WTC11 (cell line): Measurements from ENCODE around the gene XPR1. TPM values are rescaled to one million over a fixed set of nuclear protein-coding genes. Genes with fewer than 3 reads are reported as not detected.

ENCODE experiments used
- ATAC-seq: fragments of 200-7000 bp; cut with Tn5 transposase; 2 replicates; pipeline ENCODE4 v1.10.0; 2021; ENCODE audit warnings: mild to moderate bottlenecking, moderate library complexity
- CTCF ChIA-PET: fragments of 300-600 bp; sonication (Branson Sonifier 250); formaldehyde crosslinking; loops from one replicate; lab custom pipeline; 2021; ENCODE audit warnings: antibody characterized with exemption; lab: Charles Lee
- POLR2A ChIA-PET: fragments of 350-600 bp; sonication (Branson Sonifier 250); formaldehyde crosslinking; loops from one replicate; lab custom pipeline; 2021; ENCODE audit warnings: antibody characterized with exemption; lab: Charles Lee
- DNase-seq: peaks from one replicate; pipeline ENCODE4 v3.0.0; 2021; ENCODE audit warnings: low spot score
- H3K27ac Mint-ChIP-seq: 2 replicates; pipeline ENCODE4 v1.8.0; 2021; ENCODE audit warnings: mixed read lengths
- H3K27me3 Mint-ChIP-seq: 2 replicates; pipeline ENCODE4 v1.8.0; 2021; ENCODE audit warnings: low read depth, mild to moderate bottlenecking, moderate library complexity, mixed read lengths
- H3K36me3 Mint-ChIP-seq: 2 replicates; pipeline ENCODE4 v1.8.0; 2021; ENCODE audit warnings: mixed read lengths
- H3K4me1 Mint-ChIP-seq: 2 replicates; pipeline ENCODE4 v1.8.0; 2022; ENCODE audit warnings: mixed read lengths
- H3K4me3 Mint-ChIP-seq: 2 replicates; pipeline ENCODE4 v1.8.0; 2021; ENCODE audit warnings: mild to moderate bottlenecking, moderate library complexity, mixed read lengths
- H3K9me3 Mint-ChIP-seq: 2 replicates; pipeline ENCODE4 v1.8.0; 2021; ENCODE audit warnings: mixed read lengths
- ELF4 ChIP-seq: sonication (generic); formaldehyde crosslinking; IDR thresholded peaks from 2 replicates; pipeline ENCODE4 v1.8.1; 2022; ENCODE audit warnings: low read depth, mild to moderate bottlenecking, moderate library complexity, missing genetic modification reagents
- EMX1 ChIP-seq: fragments of 250-450 bp; sonication (Bioruptor Pico); IDR thresholded peaks from 2 replicates; pipeline ENCODE4 v1.8.0; 2021; ENCODE audit warnings: mild to moderate bottlenecking
- ETV6 ChIP-seq: sonication (generic); formaldehyde crosslinking; IDR thresholded peaks from 2 replicates; pipeline ENCODE4 v1.8.1; 2022; ENCODE audit warnings: mild to moderate bottlenecking, missing genetic modification reagents
- FOXK1 ChIP-seq: sonication (generic); formaldehyde crosslinking; IDR thresholded peaks from 2 replicates; pipeline ENCODE4 v1.8.0; 2022; ENCODE audit warnings: mild to moderate bottlenecking, moderate library complexity, missing genetic modification reagents
- OVOL2 ChIP-seq: fragments of 250-450 bp; sonication (Bioruptor Pico); IDR thresholded peaks from 2 replicates; pipeline ENCODE4 v1.9.0; 2021; ENCODE audit warnings: mild to moderate bottlenecking, borderline replicate concordance
- PRRX2 ChIP-seq: fragments of 250-450 bp; sonication (Bioruptor Pico); IDR thresholded peaks from 2 replicates; pipeline ENCODE4 v1.8.0; 2021; ENCODE audit warnings: mild to moderate bottlenecking
- SOX15 ChIP-seq: fragments of 250-450 bp; sonication (Bioruptor Pico); IDR thresholded peaks from 2 replicates; pipeline ENCODE4 v1.9.0; 2021; ENCODE audit warnings: mild to moderate bottlenecking
- TP53 ChIP-seq: sonication (generic); formaldehyde crosslinking; IDR thresholded peaks from 2 replicates; pipeline ENCODE4 v1.8.1; 2023; ENCODE audit warnings: mild to moderate bottlenecking, missing genetic modification reagents
- total RNA-seq: library from RNA; stranded (reverse); gene quantifications from 3 replicates; pipeline ENCODE4 v1.2.3, GENCODE V29; 2021
- TF ChIP-seq, protein P1 (sequence below): sonication (generic); formaldehyde crosslinking; IDR thresholded peaks from 2 replicates; pipeline ENCODE4 v1.8.1; 2023; ENCODE audit warnings: mild to moderate bottlenecking, missing genetic modification reagents
- TF ChIP-seq, protein P2 (sequence below): sonication (generic); formaldehyde crosslinking; IDR thresholded peaks from 2 replicates; pipeline ENCODE4 v1.8.0; 2022; ENCODE audit warnings: mild to moderate bottlenecking, missing genetic modification reagents
- TF ChIP-seq, protein P3 (sequence below): fragments of 200-600 bp; IDR thresholded peaks from 2 replicates; pipeline ENCODE4 v1.8.0; 2022; ENCODE audit warnings: antibody characterized with exemption
- TF ChIP-seq, protein P4 (sequence below): sonication (generic); formaldehyde crosslinking; IDR thresholded peaks from 2 replicates; pipeline ENCODE4 v1.8.1; 2023; ENCODE audit warnings: mild to moderate bottlenecking, missing genetic modification reagents, borderline replicate concordance
- TF ChIP-seq, protein P5 (sequence below): fragments of 250-450 bp; sonication (Bioruptor Pico); IDR thresholded peaks from 2 replicates; pipeline ENCODE4 v1.9.0; 2021; ENCODE audit warnings: mild to moderate bottlenecking
- TF ChIP-seq, protein P6 (sequence below): fragments of 250-450 bp; sonication (Bioruptor Pico); IDR thresholded peaks from 2 replicates; pipeline ENCODE4 v1.8.0; 2021; ENCODE audit warnings: mild to moderate bottlenecking
- TF ChIP-seq, protein P7 (sequence below): sonication (generic); formaldehyde crosslinking; IDR thresholded peaks from 2 replicates; pipeline ENCODE4 v1.8.0; 2023; ENCODE audit warnings: missing genetic modification reagents
- TF ChIP-seq, protein P8 (sequence below): sonication (generic); formaldehyde crosslinking; IDR thresholded peaks from 2 replicates; pipeline ENCODE4 v1.8.1; 2023; ENCODE audit warnings: mild to moderate bottlenecking, missing genetic modification reagents

Gene XPR1
- total RNA-seq, 1 experiment from 2014 or later, result 34.6 TPM

DNA sequence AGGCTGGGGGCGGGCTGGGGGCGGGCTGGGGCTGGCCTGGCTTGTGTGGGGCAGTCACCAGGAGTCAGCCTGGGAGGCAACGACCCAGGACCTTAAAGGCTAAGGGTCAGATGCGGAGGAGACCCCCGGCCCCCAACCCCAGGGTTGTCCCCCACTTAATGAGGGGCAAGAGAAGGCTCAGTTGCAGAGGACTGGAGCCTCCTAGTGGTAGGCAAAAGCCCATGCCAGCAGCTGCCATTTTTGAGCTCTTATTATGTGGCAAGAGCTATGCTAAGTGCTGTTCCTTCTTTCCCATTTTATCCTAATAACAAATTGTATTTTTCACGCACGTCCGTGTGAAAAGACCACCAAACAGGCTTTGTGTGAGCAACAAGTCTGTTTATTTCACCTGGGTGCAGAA is 288.9 kb downstream of the XPR1 start:
- Mint-ChIP-seq H3K4me3 (no peak overlapping the region), H3K36me3 (no peaks in the 10 kb centered on the region), H3K27ac (no peak overlapping the region), H3K27me3 (peaks cover under 1% of the 10 kb centered on the region; the same call in 1 of the 2 replicates), H3K9me3 (no peaks in the 10 kb centered on the region), H3K4me1 (peaks cover 48% of the 10 kb centered on the region)
- no peak for TF ChIP-seq SOX15 (CRISPR knock-in tag)
- TF ChIP-seq, protein P1, sequence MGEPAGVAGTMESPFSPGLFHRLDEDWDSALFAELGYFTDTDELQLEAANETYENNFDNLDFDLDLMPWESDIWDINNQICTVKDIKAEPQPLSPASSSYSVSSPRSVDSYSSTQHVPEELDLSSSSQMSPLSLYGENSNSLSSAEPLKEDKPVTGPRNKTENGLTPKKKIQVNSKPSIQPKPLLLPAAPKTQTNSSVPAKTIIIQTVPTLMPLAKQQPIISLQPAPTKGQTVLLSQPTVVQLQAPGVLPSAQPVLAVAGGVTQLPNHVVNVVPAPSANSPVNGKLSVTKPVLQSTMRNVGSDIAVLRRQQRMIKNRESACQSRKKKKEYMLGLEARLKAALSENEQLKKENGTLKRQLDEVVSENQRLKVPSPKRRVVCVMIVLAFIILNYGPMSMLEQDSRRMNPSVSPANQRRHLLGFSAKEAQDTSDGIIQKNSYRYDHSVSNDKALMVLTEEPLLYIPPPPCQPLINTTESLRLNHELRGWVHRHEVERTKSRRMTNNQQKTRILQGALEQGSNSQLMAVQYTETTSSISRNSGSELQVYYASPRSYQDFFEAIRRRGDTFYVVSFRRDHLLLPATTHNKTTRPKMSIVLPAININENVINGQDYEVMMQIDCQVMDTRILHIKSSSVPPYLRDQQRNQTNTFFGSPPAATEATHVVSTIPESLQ (CRISPR knock-in tag), result no peak
- TF ChIP-seq ETV6 (CRISPR knock-in tag), result no peak
- TF ChIP-seq, protein P2, sequence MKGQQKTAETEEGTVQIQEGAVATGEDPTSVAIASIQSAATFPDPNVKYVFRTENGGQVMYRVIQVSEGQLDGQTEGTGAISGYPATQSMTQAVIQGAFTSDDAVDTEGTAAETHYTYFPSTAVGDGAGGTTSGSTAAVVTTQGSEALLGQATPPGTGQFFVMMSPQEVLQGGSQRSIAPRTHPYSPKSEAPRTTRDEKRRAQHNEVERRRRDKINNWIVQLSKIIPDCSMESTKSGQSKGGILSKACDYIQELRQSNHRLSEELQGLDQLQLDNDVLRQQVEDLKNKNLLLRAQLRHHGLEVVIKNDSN (CRISPR knock-in tag), result no peak
- TF ChIP-seq TP53 (CRISPR knock-in tag), result no peak
- TF ChIP-seq, protein P3, sequence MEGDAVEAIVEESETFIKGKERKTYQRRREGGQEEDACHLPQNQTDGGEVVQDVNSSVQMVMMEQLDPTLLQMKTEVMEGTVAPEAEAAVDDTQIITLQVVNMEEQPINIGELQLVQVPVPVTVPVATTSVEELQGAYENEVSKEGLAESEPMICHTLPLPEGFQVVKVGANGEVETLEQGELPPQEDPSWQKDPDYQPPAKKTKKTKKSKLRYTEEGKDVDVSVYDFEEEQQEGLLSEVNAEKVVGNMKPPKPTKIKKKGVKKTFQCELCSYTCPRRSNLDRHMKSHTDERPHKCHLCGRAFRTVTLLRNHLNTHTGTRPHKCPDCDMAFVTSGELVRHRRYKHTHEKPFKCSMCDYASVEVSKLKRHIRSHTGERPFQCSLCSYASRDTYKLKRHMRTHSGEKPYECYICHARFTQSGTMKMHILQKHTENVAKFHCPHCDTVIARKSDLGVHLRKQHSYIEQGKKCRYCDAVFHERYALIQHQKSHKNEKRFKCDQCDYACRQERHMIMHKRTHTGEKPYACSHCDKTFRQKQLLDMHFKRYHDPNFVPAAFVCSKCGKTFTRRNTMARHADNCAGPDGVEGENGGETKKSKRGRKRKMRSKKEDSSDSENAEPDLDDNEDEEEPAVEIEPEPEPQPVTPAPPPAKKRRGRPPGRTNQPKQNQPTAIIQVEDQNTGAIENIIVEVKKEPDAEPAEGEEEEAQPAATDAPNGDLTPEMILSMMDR, result peak; percentile 33
- TF ChIP-seq, protein P4, sequence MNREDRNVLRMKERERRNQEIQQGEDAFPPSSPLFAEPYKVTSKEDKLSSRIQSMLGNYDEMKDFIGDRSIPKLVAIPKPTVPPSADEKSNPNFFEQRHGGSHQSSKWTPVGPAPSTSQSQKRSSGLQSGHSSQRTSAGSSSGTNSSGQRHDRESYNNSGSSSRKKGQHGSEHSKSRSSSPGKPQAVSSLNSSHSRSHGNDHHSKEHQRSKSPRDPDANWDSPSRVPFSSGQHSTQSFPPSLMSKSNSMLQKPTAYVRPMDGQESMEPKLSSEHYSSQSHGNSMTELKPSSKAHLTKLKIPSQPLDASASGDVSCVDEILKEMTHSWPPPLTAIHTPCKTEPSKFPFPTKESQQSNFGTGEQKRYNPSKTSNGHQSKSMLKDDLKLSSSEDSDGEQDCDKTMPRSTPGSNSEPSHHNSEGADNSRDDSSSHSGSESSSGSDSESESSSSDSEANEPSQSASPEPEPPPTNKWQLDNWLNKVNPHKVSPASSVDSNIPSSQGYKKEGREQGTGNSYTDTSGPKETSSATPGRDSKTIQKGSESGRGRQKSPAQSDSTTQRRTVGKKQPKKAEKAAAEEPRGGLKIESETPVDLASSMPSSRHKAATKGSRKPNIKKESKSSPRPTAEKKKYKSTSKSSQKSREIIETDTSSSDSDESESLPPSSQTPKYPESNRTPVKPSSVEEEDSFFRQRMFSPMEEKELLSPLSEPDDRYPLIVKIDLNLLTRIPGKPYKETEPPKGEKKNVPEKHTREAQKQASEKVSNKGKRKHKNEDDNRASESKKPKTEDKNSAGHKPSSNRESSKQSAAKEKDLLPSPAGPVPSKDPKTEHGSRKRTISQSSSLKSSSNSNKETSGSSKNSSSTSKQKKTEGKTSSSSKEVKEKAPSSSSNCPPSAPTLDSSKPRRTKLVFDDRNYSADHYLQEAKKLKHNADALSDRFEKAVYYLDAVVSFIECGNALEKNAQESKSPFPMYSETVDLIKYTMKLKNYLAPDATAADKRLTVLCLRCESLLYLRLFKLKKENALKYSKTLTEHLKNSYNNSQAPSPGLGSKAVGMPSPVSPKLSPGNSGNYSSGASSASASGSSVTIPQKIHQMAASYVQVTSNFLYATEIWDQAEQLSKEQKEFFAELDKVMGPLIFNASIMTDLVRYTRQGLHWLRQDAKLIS (CRISPR knock-in tag), result no peak
- ChIA-PET CTCF (interaction anchor here (0.5 to 1.8 kb wide), 35 partner anchors 8 to 1762 kb away, joined by 3 to 44 read pairs (median 4); partner anchors contain the start of gene KIAA1614), POLR2A (interaction anchor here (1.1 kb wide), 1 partner anchor 32 kb away, joined by 3 read pairs; no protein-coding TSS in a partner anchor)
- ATAC-seq (no peak), DNase-seq (no peak)

DNA sequence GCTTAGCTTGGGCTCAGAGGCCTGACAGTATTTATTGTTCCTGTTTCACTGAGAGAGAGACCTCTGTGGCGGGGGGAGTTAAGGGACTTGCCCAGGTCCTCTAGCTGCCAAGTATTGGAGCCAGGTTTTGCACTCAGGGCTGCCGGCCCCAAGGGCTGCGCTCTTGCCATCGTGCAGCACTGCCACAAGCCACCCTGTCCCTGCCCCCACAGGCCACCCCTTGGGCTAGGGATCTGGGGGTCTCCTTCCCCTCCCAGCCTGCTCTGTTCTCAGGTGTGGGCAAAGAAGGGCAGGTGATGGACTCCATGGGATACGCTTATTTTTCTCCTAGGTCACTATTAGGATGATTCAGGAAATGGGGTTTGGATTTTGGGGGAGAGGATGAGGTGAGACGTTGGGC is 289.6 kb downstream of the XPR1 start:
- CTCF ChIA-PET, result interaction anchor here (0.6 to 1.8 kb wide), 26 partner anchors 8 to 423 kb away, joined by 3 to 44 read pairs (median 4); partner anchors contain the start of gene KIAA1614
- no peak overlapping the region; the same call in 1 of the 2 replicates for H3K27ac Mint-ChIP-seq
- no peaks in the 10 kb centered on the region for H3K36me3 Mint-ChIP-seq
- no peak overlapping the region for H3K4me3 Mint-ChIP-seq
- POLR2A ChIA-PET, result interaction anchor here (1.1 kb wide), 1 partner anchor 31 kb away, joined by 3 read pairs; no protein-coding TSS in a partner anchor
- H3K4me1 Mint-ChIP-seq, result peaks cover 54% of the 10 kb centered on the region
- DNase-seq, result no peak
- no peaks in the 10 kb centered on the region; the same call in 1 of the 2 replicates for H3K27me3 Mint-ChIP-seq
- ATAC-seq, result no peak
- H3K9me3 Mint-ChIP-seq, result no peaks in the 10 kb centered on the region
- TF ChIP-seq, protein P5, sequence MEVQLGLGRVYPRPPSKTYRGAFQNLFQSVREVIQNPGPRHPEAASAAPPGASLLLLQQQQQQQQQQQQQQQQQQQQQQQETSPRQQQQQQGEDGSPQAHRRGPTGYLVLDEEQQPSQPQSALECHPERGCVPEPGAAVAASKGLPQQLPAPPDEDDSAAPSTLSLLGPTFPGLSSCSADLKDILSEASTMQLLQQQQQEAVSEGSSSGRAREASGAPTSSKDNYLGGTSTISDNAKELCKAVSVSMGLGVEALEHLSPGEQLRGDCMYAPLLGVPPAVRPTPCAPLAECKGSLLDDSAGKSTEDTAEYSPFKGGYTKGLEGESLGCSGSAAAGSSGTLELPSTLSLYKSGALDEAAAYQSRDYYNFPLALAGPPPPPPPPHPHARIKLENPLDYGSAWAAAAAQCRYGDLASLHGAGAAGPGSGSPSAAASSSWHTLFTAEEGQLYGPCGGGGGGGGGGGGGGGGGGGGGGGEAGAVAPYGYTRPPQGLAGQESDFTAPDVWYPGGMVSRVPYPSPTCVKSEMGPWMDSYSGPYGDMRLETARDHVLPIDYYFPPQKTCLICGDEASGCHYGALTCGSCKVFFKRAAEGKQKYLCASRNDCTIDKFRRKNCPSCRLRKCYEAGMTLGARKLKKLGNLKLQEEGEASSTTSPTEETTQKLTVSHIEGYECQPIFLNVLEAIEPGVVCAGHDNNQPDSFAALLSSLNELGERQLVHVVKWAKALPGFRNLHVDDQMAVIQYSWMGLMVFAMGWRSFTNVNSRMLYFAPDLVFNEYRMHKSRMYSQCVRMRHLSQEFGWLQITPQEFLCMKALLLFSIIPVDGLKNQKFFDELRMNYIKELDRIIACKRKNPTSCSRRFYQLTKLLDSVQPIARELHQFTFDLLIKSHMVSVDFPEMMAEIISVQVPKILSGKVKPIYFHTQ, result no peak
- TF ChIP-seq OVOL2 (CRISPR knock-in tag) (no peak), EMX1 (CRISPR knock-in tag) (no peak), ELF4 (CRISPR knock-in tag) (no peak), PRRX2 (CRISPR knock-in tag) (no peak), FOXK1 (CRISPR knock-in tag) (no peak)
- TF ChIP-seq, protein P6, sequence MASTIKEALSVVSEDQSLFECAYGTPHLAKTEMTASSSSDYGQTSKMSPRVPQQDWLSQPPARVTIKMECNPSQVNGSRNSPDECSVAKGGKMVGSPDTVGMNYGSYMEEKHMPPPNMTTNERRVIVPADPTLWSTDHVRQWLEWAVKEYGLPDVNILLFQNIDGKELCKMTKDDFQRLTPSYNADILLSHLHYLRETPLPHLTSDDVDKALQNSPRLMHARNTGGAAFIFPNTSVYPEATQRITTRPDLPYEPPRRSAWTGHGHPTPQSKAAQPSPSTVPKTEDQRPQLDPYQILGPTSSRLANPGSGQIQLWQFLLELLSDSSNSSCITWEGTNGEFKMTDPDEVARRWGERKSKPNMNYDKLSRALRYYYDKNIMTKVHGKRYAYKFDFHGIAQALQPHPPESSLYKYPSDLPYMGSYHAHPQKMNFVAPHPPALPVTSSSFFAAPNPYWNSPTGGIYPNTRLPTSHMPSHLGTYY (CRISPR knock-in tag), result no peak
- TF ChIP-seq, protein P1 (CRISPR knock-in tag), result no peak
- TF ChIP-seq, protein P7, sequence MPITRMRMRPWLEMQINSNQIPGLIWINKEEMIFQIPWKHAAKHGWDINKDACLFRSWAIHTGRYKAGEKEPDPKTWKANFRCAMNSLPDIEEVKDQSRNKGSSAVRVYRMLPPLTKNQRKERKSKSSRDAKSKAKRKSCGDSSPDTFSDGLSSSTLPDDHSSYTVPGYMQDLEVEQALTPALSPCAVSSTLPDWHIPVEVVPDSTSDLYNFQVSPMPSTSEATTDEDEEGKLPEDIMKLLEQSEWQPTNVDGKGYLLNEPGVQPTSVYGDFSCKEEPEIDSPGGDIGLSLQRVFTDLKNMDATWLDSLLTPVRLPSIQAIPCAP, result no peak
- TF ChIP-seq, protein P8, sequence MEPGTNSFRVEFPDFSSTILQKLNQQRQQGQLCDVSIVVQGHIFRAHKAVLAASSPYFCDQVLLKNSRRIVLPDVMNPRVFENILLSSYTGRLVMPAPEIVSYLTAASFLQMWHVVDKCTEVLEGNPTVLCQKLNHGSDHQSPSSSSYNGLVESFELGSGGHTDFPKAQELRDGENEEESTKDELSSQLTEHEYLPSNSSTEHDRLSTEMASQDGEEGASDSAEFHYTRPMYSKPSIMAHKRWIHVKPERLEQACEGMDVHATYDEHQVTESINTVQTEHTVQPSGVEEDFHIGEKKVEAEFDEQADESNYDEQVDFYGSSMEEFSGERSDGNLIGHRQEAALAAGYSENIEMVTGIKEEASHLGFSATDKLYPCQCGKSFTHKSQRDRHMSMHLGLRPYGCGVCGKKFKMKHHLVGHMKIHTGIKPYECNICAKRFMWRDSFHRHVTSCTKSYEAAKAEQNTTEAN (CRISPR knock-in tag), result no peak
- TF ChIP-seq, all 79 proteins: peak for 0
